H9 (cell line): ENCODE results near the gene ZNF576. TPM values are rescaled to one million over a fixed set of nuclear protein-coding genes. Genes with fewer than 3 reads are reported as not detected.

Experiments
- DNase-seq: peaks from one replicate; pipeline ENCODE4 v3.0.0-alpha.2; 2017
- H2AFZ ChIP-seq: one replicate; pipeline ENCODE4 v1.6.1; 2013; ENCODE audit warnings: mild to moderate bottlenecking, low read length, control low read depth, moderate library complexity
- H2AK5ac ChIP-seq: 2 replicates; pipeline ENCODE4 v1.6.1; 2013; ENCODE audit warnings: low read length, control low read depth, mixed read lengths; ENCODE audit not compliant: insufficient read length
- H2BK120ac ChIP-seq: one replicate; pipeline ENCODE4 v1.6.1; 2013; ENCODE audit warnings: low read depth, mild to moderate bottlenecking, low read length, control low read depth, inconsistent platforms; ENCODE audit not compliant: poor library complexity, severe bottlenecking
- H2BK12ac ChIP-seq: 2 replicates; pipeline ENCODE4 v1.6.1; 2013; ENCODE audit warnings: low read length, control low read depth, mixed read lengths, low read depth; ENCODE audit not compliant: insufficient read length
- H2BK15ac ChIP-seq: 2 replicates; pipeline ENCODE4 v1.6.1; 2013; ENCODE audit warnings: low read depth, low read length, control low read depth
- H2BK20ac ChIP-seq: one replicate; pipeline ENCODE4 v1.6.1; 2013; ENCODE audit warnings: low read depth, mild to moderate bottlenecking, low read length, control low read depth, inconsistent platforms; ENCODE audit not compliant: poor library complexity, severe bottlenecking
- H2BK5ac ChIP-seq: 2 replicates; pipeline ENCODE4 v1.6.1; 2013; ENCODE audit warnings: low read length, control low read depth, mixed read lengths; ENCODE audit not compliant: insufficient read length
- H3K14ac ChIP-seq: 2 replicates; pipeline ENCODE4 v1.6.1; 2013; ENCODE audit warnings: low read length, control low read depth; ENCODE audit not compliant: insufficient read depth
- H3K18ac ChIP-seq: 2 replicates; pipeline ENCODE4 v1.6.1; 2013; ENCODE audit warnings: low read depth, mild to moderate bottlenecking, mixed read lengths, low read length, control low read depth; ENCODE audit not compliant: insufficient read length
- H3K23ac ChIP-seq: 2 replicates; pipeline ENCODE4 v1.6.1; 2013; ENCODE audit warnings: low read length, control low read depth, mixed read lengths, low read depth; ENCODE audit not compliant: insufficient read length
- H3K23me2 ChIP-seq: 2 replicates; pipeline ENCODE4 v1.6.1; 2013; ENCODE audit warnings: low read depth, mild to moderate bottlenecking, mixed read lengths, low read length, control low read depth; ENCODE audit not compliant: insufficient read length, poor library complexity, severe bottlenecking
- H3K27ac ChIP-seq: 2 replicates; pipeline ENCODE4 v1.5.1; 2013; ENCODE audit warnings: low read length, control low read depth, mixed read lengths, low read depth; ENCODE audit not compliant: insufficient read length
- H3K27me3 ChIP-seq: 2 replicates; pipeline ENCODE4 v1.6.1; 2013; ENCODE audit warnings: low read length, control low read depth, inconsistent platforms; ENCODE audit not compliant: insufficient read depth
- H3K4ac ChIP-seq: 2 replicates; pipeline ENCODE4 v1.6.1; 2013; ENCODE audit warnings: low read depth, mild to moderate bottlenecking, control low read depth, inconsistent platforms, low read length, moderate library complexity
- H3K4me1 ChIP-seq: 2 replicates; pipeline ENCODE4 v1.6.1; 2013; ENCODE audit warnings: low read length, control low read depth, inconsistent platforms; ENCODE audit not compliant: insufficient read depth
- H3K4me2 ChIP-seq: 2 replicates; pipeline ENCODE4 v1.6.1; 2013; ENCODE audit warnings: low read length, control low read depth, mixed read lengths; ENCODE audit not compliant: insufficient read length, insufficient read depth
- H3K56ac ChIP-seq: 2 replicates; pipeline ENCODE4 v1.6.1; 2013; ENCODE audit warnings: low read depth, mild to moderate bottlenecking, mixed read lengths, low read length, control low read depth; ENCODE audit not compliant: insufficient read length
- H3K79me1 ChIP-seq: 2 replicates; pipeline ENCODE4 v1.6.1; 2013; ENCODE audit warnings: low read depth, mild to moderate bottlenecking, moderate library complexity, low read length, control low read depth, inconsistent platforms; ENCODE audit not compliant: insufficient read depth, poor library complexity, severe bottlenecking
- H3K79me2 ChIP-seq: 2 replicates; pipeline ENCODE4 v1.6.1; 2013; ENCODE audit warnings: low read length, control low read depth, inconsistent platforms; ENCODE audit not compliant: insufficient read depth
- H3K9ac ChIP-seq: 2 replicates; pipeline ENCODE4 v1.6.1; 2013; ENCODE audit warnings: low read length, control low read depth, mixed read lengths; ENCODE audit not compliant: insufficient read length; ENCODE audit errors: extremely low read depth
- H3K9me3 ChIP-seq: one replicate; pipeline ENCODE4 v1.6.1; 2013; ENCODE audit warnings: low read depth, low read length, inconsistent platforms; ENCODE audit not compliant: control insufficient read depth
- H3T11ph ChIP-seq: one replicate; pipeline ENCODE4 v1.6.1; 2013; ENCODE audit warnings: mild to moderate bottlenecking, low read length, control low read depth, inconsistent platforms
- H4K20me1 ChIP-seq: one replicate; pipeline ENCODE4 v1.6.1; 2013; ENCODE audit not compliant: control insufficient read depth, insufficient read length, insufficient read depth
- H4K5ac ChIP-seq: 2 replicates; pipeline ENCODE4 v1.6.1; 2013; ENCODE audit warnings: low read depth, mild to moderate bottlenecking, mixed read lengths, low read length, control low read depth; ENCODE audit not compliant: insufficient read length
- H4K8ac ChIP-seq: replicated peaks from 2 replicates; pipeline ENCODE4 v1.6.1; 2013; ENCODE audit warnings: low read length, control low read depth, mixed read lengths, low read depth; ENCODE audit not compliant: insufficient read length
- H4K91ac ChIP-seq: 2 replicates; pipeline ENCODE4 v1.6.1; 2013; ENCODE audit warnings: low read depth, mild to moderate bottlenecking, moderate library complexity, mixed read lengths, low read length, control low read depth; ENCODE audit not compliant: insufficient read length
- H3K27ac Mint-ChIP-seq, 3 experiments: 2 replicates in 2 of 3; 3 replicates in 1 of 3; pipeline ENCODE4 v1.8.0; 2020 to 2021; ENCODE audit warnings: mixed read lengths in 3 of 3, mild to moderate bottlenecking in 1 of 3, moderate library complexity in 1 of 3
- H3K27me3 Mint-ChIP-seq: 2 replicates; pipeline ENCODE4 v1.8.0; 2021; ENCODE audit warnings: low read depth, mild to moderate bottlenecking, moderate library complexity, mixed read lengths
- H3K36me3 Mint-ChIP-seq, 3 experiments: 2 replicates in 2 of 3; 3 replicates in 1 of 3; pipeline ENCODE4 v1.8.0; 2020 to 2021; ENCODE audit warnings: low read depth in 3 of 3, mixed read lengths in 3 of 3; ENCODE audit not compliant: insufficient read depth in 1 of 3
- H3K4me1 Mint-ChIP-seq, 2 experiments: 2 replicates each; pipeline ENCODE4 v1.8.0; 2020; ENCODE audit warnings: mixed read lengths in 2 of 2
- H3K4me3 Mint-ChIP-seq, 2 experiments: 2 replicates in 1 of 2; 3 replicates in 1 of 2; pipeline ENCODE4 v1.8.0; 2020 to 2021; ENCODE audit warnings: mild to moderate bottlenecking in 2 of 2, mixed read lengths in 2 of 2, moderate library complexity in 1 of 2
- H3K9me3 Mint-ChIP-seq, 2 experiments: 2 replicates in 1 of 2; 3 replicates in 1 of 2; pipeline ENCODE4 v1.8.0; 2020; ENCODE audit warnings: mild to moderate bottlenecking in 2 of 2, mixed read lengths in 2 of 2, moderate library complexity in 1 of 2
- CTCF ChIP-seq: fragments of 200-600 bp; sonication (generic); conservative IDR thresholded peaks from 3 replicates; pipeline ENCODE4 v1.8.0; 2021; ENCODE audit warnings: antibody characterized with exemption, mild to moderate bottlenecking
- WGBS: extraction: QIAGEN DNeasy Blood & Tissue Kit; methylation state at CpG from one replicate; pipeline ENCODE4 v1.1.7; 2013; ENCODE audit warnings: missing lambda C conversion rate, low lambda C conversion rate, mixed read lengths; ENCODE audit not compliant: insufficient read length; ENCODE audit errors: extremely low coverage; 5-methylcytosine and 5-hydroxymethylcytosine counted together
- total RNA-seq: library from RNA; stranded (reverse); gene quantifications from 2 replicates; pipeline ENCODE4 v1.2.1, GENCODE V29; 2021

Gene ZNF576
- total RNA-seq, 1 experiment from 2014 or later: 19.7 TPM

- peak overlapping the region in 1 of 2 experiments; percentile 88; a peak in 3 of 5 replicates for H3K4me3 Mint-ChIP-seq
- Histone ChIP-seq H3K4me1 (peaks cover 3% of the 10 kb centered on the region; the same call in 1 of the 2 replicates), H2BK120ac (no peak overlapping the region), H3K56ac (no peak overlapping the region), H3K4me2 (peak overlapping the region; percentile 31), H2BK20ac (no peak overlapping the region), H4K20me1 (no peaks in the 10 kb centered on the region), H3K23ac (no peak overlapping the region), H2BK15ac (no peak overlapping the region), H3K79me2 (no peaks in the 10 kb centered on the region), H4K91ac (no peak overlapping the region), H3K79me1 (no peaks in the 10 kb centered on the region), H4K8ac (no peak overlapping the region), H3K23me2 (peaks cover 24% of the 10 kb centered on the region), H3K9me3 (no peaks in the 10 kb centered on the region), H3K27ac (no peak overlapping the region), H2BK5ac (no peak overlapping the region), H2AFZ (no peak overlapping the region), H3K14ac (peak overlapping the region; percentile 16; the same call in 1 of the 2 replicates), H2BK12ac (no peak overlapping the region), H3K18ac (no peak overlapping the region), H3T11ph (no peak overlapping the region), H3K4ac (no peak overlapping the region), H3K27me3 (peaks cover 20% of the 10 kb centered on the region; the same call in 1 of the 2 replicates), H3K9ac (no peak overlapping the region), H2AK5ac (no peak overlapping the region), H4K5ac (no peak overlapping the region)
- H3K36me3 Mint-ChIP-seq: peaks cover 0 to 5% (median 0%) of the 10 kb centered on the region in 3 experiments; a peak in 2 of 7 replicates
- H3K27me3 Mint-ChIP-seq: peaks cover 72% of the 10 kb centered on the region
- TF ChIP-seq CTCF: no peak
- WGBS: no CpG with 5 or more reads among the region's 14 CpGs
- DNase-seq: peak; percentile 50
- no peak overlapping the region; a peak in 2 of 7 replicates for H3K27ac Mint-ChIP-seq
- peaks cover 0 to 2% of the 10 kb centered on the region in 2 experiments; a peak in 2 of 5 replicates for H3K9me3 Mint-ChIP-seq
- peaks cover 19 to 40% of the 10 kb centered on the region in 2 experiments for H3K4me1 Mint-ChIP-seq
Observed at GRCh38 chr19:43636121-43636683, 39.8 kb downstream of the ZNF576 start.
